Stimulated activated CD8-positive, alpha-beta memory T cell treated with anti-CD3 and anti-CD28 coated beads, Interleukin-4, amount 100 ng/mL, for 24 hours (primary cell): ENCODE data around the gene CITED1.
"Not testable (repeated sequence)": the region's sequence is repeated elsewhere in the genome, so short reads cannot be mapped to it uniquely, and the experiment has no call there.

Experiments
- DNase-seq: peaks from one replicate; pipeline ENCODE4 v3.0.0-alpha.2; 2020; ENCODE audit warnings: low read depth

CITED1 gene, protein sequence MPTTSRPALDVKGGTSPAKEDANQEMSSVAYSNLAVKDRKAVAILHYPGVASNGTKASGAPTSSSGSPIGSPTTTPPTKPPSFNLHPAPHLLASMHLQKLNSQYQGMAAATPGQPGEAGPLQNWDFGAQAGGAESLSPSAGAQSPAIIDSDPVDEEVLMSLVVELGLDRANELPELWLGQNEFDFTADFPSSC

GRCh38 chrX:72305286-72306084 is at the start of gene CITED1:
TSS of gene CITED1 (minus strand) at chrX:72305914. CDS start at chrX:72302869, 3,045 bp downstream.
- DNase-seq = no peak

DNA sequence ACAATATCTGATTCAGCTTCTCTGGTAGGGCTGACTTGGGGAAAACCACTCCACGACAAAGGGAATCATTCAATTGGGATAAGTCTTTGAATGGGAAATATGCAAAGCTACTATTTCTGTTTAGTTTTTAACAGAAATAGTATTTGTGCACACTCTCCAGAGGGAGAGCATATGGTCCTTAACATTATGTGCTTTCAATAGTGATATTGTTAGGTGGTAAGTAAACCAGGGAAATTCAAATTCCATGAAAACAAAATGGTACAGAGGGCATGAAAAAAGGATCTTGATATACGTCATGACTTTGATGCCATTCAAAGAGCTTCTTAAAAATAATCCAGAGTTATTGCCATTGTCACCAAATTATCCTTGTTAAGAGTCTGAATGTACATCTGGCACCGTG is 47.1 kb upstream of the CITED1 start:
- DNase-seq = no peak

DNA sequence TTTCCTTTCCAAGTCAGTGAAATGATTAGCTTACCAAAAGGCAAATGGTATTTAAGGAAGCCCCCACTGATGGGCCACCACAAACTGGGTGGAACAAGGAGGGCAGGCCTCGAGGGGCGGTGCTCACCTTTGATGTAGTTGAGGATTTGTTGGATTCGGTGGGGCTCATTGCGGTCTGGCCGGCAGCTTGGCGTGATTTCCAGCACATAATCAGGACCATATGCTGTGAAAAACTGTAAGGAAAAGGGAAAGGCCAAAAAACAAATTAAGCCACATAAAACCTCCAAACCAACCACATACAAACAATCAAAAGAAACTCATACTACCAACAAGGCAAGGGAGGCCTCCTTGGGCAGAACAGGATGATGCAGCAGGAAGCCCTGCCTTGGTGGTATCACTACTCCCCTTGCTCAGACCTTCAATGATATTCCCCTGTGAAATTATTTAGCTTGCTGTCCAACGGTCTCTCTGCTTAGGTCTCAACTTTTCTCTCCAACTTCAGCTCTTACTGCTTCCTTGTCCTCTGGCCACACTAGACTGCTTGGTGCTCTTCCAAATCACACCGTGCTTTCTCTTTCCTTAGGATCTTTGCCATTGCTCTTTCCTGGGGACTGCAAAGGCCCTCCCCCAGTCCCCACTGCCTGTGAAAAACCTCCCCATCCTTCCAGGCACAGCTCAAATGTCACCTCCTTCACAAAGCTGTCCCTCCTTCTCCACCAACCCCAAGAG is 46.1 kb upstream of the CITED1 start:
- no peak for DNase-seq

GRCh38 chrX:72349190-72349589 is 43.5 kb upstream of the CITED1 start:
- no peak for DNase-seq

DNA sequence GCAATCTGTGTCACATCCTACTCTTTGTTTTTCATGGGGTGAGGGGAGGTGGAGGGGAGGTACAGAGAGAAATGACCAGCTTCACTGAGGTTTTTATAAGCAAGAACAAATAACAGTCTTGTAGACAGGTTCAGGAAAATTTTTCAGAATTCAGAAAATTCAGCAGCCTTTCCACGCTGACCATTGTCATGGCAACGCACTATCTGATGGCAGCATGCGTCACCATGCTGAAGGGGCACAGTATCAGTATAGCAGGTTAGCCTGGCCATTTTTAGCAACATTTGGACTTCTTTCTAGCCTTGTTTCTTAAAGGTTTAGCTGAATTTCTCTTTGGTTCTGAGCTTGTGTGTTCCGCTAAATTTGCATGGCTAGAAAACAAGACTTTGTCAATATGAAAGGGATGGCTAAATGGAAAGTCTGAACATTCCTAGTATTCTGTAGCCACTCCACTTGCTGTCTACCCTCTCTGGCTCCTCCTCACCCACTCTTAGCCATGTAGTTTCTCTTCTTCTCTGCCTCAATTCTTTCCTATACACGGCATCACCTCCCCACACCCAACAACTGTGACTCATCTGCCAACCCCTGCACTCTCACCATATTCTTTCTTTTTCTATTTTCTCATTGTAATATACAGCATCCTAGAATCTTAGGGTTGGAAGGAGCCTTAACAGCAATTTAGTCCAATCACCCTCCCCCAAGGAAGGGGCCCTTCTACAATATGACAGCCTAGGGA is 42.7 kb upstream of the CITED1 start:
- DNase-seq = no peak

DNA sequence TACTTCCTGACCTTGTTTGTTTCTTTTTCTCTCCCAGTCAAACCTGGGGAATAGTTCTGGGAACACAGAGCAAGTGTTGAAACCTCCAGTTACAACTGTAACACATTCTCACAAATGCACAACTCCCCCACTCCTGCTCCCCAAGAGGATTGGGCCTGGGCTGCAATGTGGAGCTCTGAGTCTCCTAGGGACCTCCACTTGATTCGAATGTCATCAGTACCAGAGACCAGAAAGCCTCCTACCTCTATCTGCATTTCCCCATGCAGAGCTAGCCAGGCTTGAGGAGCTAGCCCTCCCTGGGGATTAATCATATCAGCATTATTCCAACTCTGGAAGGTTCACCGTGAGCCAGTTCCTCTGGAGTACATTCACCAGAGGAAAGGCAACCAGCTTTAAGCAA is 41.7 kb upstream of the CITED1 start:
- DNase-seq = no peak

- no peak for DNase-seq
These were observed 40.7 kb upstream of the CITED1 start for GRCh38 chrX:72346302-72346949.

- no peak for DNase-seq
These were observed 34.9 kb upstream of the CITED1 start for GRCh38 chrX:72340626-72341025.

- DNase-seq = no peak
These were observed 34.3 kb upstream of the CITED1 start for GRCh38 chrX:72340041-72340440.

GRCh38 chrX:72330131-72330530 is 24.4 kb upstream of the CITED1 start:
- no peak for DNase-seq

DNA sequence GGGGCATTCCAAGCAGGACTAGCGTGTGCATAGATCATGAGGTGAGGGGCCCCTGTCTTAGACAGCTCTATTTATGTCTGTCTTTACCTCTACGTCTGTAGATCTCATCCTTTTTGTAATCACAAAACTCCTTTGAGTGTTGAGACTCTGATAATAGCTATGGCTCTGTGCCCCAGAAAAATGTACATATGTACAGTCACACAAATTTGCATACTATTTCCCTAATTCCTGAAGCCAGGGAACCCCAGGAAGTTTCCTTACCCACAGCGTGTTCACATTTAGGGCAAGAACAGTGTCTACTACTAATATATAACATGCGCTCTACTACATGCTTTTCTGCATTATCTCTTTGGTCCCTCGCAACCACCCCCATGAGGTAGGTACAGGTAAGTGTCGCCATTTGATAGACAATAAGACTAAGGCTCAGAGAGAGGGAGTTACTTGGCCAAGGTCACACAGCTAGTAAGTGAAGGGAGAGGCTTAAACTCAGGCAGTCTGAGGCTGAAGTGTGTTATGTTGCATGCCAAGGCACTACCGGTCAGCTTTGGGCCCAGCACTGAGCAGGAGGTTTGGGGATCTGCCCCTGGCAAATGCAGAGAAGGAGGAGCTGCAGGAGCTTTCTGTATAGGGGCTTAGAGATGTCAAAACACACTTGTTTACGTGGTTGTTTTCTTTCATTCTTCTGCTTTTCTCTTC is 21.0 kb upstream of the CITED1 start:
- no peak for DNase-seq

- not testable (repeated sequence) for DNase-seq
These were observed 13.9 kb upstream of the CITED1 start for GRCh38 chrX:72319651-72320050.

GRCh38 chrX:72317139-72317538 is 11.4 kb upstream of the CITED1 start:
- no peak for DNase-seq

- DNase-seq = no peak
These were observed 10.8 kb upstream of the CITED1 start for GRCh38 chrX:72316408-72317110.

GRCh38 chrX:72314881-72315280 is 9.2 kb upstream of the CITED1 start:
- no peak for DNase-seq

DNA sequence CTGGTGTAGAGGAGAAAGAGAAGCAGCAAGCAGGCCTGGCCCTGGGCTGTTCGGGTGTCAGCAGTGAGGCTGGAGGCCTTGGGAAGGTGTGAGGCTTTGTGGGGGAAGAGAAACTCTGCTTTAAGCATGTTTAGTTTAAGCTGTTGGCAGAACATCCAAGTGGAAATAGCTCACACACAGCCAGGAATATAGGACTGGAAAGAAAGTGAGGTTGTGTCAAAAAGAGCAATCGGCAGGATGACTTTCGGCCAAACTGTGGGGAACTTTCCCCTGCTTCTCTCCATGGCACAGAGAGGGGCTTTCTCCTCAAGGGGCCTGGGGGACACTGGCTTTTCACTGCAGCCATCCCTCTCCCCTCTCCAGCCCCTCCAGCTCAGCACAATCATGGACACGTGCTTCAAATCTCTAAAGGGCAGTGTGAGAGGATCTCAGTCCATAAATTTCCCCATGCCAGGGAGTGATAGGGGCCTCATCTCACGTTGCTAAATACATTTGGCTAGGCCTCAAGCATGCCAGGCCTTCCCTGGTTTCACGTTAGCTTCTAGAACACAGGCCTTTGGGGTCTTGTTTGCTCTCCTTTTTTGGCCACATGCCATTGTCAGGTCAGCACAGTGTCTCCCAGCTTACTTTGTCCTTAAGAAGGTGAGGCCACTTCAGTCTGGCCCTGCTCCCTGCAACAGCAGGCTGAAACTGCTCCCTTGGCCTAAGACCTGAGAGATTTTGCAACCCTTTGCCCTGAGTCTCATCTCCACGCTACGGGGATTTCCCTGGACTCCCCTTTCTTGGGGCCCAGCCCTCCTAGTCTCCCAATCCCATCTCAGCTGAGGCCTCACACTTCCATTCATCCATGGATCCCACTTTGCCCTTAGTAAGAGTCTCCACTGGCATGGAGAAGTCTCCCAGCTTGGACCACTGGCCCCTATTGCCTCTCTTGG is 8.3 kb upstream of the CITED1 start:
- no peak for DNase-seq

- DNase-seq = no peak
These were observed 6.7 kb upstream of the CITED1 start for GRCh38 chrX:72312311-72312940.

GRCh38 chrX:72309297-72310071 is 3.8 kb upstream of the CITED1 start:
- DNase-seq = no peak
